ENCODE measurements around the gene ATXN1. TPM values are rescaled to one million over a fixed set of nuclear protein-coding genes. Genes with fewer than 3 reads are reported as not detected.

The ATXN1 gene
- total and polyA plus RNA-seq, 3 donors from 2014 or later = 12.8 to 84.1 (median 64.3) TPM

- 83% methylated on average over 11 of the region's 11 CpGs for WGBS, 2 donors
- DNase-seq = no peak
Measured at GRCh38 chr6:16285467-16286150, 475.7 kb downstream of the ATXN1 start.

GRCh38 chr6:16284472-16284871, 476.8 kb downstream of the ATXN1 start:
- no peaks in the 10 kb centered on the region for H3K36me3 ChIP-seq (ENCODE audit: low read depth, missing control alignments)
- no peaks in the 10 kb centered on the region for H3K9me3 ChIP-seq
- no peak overlapping the region for H3K27ac ChIP-seq
- no peak for DNase-seq
- no peak for TF ChIP-seq POLR2A (IDR thresholded peaks at IDR 0.05)
- no peak for TF ChIP-seq CTCF (IDR thresholded peaks at IDR 0.05)
- intact Hi-C loops (cut with DNase I; ENCODE audit: low total_unique reads) = no loop called here
- WGBS, 2 donors = 90 to 94% methylated on average over 14 of the region's 14 CpGs
- H3K4me1 ChIP-seq = no peaks in the 10 kb centered on the region
- no peak overlapping the region for H3K4me3 ChIP-seq
- H3K27me3 ChIP-seq = no peaks in the 10 kb centered on the region

More at GRCh38 chr6:16285467-16286150, 475.7 kb downstream of the ATXN1 start:
- no peak for TF ChIP-seq POLR2A (IDR thresholded peaks at IDR 0.05)
- TF ChIP-seq CTCF (IDR thresholded peaks at IDR 0.05) = no peak
- Histone ChIP-seq H3K9me3 (no peaks in the 10 kb centered on the region), H3K36me3 (ENCODE audit: low read depth, missing control alignments) (no peaks in the 10 kb centered on the region), H3K4me3 (no peak overlapping the region), H3K4me1 (no peaks in the 10 kb centered on the region), H3K27me3 (no peaks in the 10 kb centered on the region), H3K27ac (no peak overlapping the region)
- intact Hi-C loops (cut with DNase I; ENCODE audit: low total_unique reads) = no loop called here

- TF ChIP-seq POLR2A (IDR thresholded peaks at IDR 0.05) (no peak), CTCF (IDR thresholded peaks at IDR 0.05) (no peak)
- H3K9me3 ChIP-seq = no peaks in the 10 kb centered on the region
- no peaks in the 10 kb centered on the region for H3K36me3 ChIP-seq (ENCODE audit: low read depth, missing control alignments)
- intact Hi-C loops (cut with DNase I; ENCODE audit: low total_unique reads) = no loop called here
- no peak for DNase-seq
- H3K27me3 ChIP-seq = no peaks in the 10 kb centered on the region
- H3K4me1 ChIP-seq = peaks cover 5% of the 10 kb centered on the region
- 94% methylated on average over 4 of the region's 4 CpGs for WGBS, 2 donors
- H3K4me3 ChIP-seq = no peak overlapping the region
- no peak overlapping the region for H3K27ac ChIP-seq
Measured at GRCh38 chr6:16282370-16282769, 478.9 kb downstream of the ATXN1 start.

GRCh38 chr6:16279243-16279642, 482.0 kb downstream of the ATXN1 start:
- Histone ChIP-seq H3K27ac (no peak overlapping the region), H3K4me3 (no peak overlapping the region), H3K36me3 (ENCODE audit: low read depth, missing control alignments) (no peaks in the 10 kb centered on the region), H3K27me3 (no peaks in the 10 kb centered on the region), H3K9me3 (no peaks in the 10 kb centered on the region), H3K4me1 (peaks cover 5% of the 10 kb centered on the region)
- no peak for DNase-seq
- no peak for TF ChIP-seq POLR2A (IDR thresholded peaks at IDR 0.05)
- no peak for TF ChIP-seq CTCF (IDR thresholded peaks at IDR 0.05)
- intact Hi-C loops (cut with DNase I; ENCODE audit: low total_unique reads) = no loop called here
- WGBS, 2 donors = 86 to 89% methylated on average over 5 of the region's 5 CpGs

- H3K36me3 ChIP-seq (ENCODE audit: low read depth, missing control alignments) = no peaks in the 10 kb centered on the region
Measured at GRCh38 chr6:16278750-16279149, 482.5 kb downstream of the ATXN1 start.

More at GRCh38 chr6:16278750-16279149, 482.5 kb downstream of the ATXN1 start:
- H3K27ac ChIP-seq = no peak overlapping the region
- TF ChIP-seq POLR2A (IDR thresholded peaks at IDR 0.05) (no peak), CTCF (IDR thresholded peaks at IDR 0.05) (no peak)
- intact Hi-C loops (cut with DNase I; ENCODE audit: low total_unique reads) = no loop called here
- H3K4me1 ChIP-seq = peaks cover 5% of the 10 kb centered on the region
- DNase-seq = no peak
- no peaks in the 10 kb centered on the region for H3K9me3 ChIP-seq
- 85 to 100% methylated on average over 4 to 9 of the region's 9 CpGs for WGBS, 2 donors
- H3K27me3 ChIP-seq = no peaks in the 10 kb centered on the region
- H3K4me3 ChIP-seq = no peak overlapping the region

Data from testis (tissue), 3 donors.